MM.1S (cell line): ENCODE measurements around the gene COPG1.

Experiments used
- EZH2 ChIP-seq: fragments of 300-600 bp; sonication (generic); optimal IDR thresholded peaks from 2 replicates; pipeline ENCODE3; 2017; ENCODE audit warnings: low read depth, mild to moderate bottlenecking, antibody characterized with exemption, low read length, mixed read lengths
- TF ChIP-seq, protein P1 (sequence below): fragments of 300-600 bp; sonication (generic); IDR thresholded peaks from 2 replicates; pipeline ENCODE4 v1.5.1; 2016; ENCODE audit warnings: antibody characterized with exemption, low read length, mixed read lengths

DNA sequence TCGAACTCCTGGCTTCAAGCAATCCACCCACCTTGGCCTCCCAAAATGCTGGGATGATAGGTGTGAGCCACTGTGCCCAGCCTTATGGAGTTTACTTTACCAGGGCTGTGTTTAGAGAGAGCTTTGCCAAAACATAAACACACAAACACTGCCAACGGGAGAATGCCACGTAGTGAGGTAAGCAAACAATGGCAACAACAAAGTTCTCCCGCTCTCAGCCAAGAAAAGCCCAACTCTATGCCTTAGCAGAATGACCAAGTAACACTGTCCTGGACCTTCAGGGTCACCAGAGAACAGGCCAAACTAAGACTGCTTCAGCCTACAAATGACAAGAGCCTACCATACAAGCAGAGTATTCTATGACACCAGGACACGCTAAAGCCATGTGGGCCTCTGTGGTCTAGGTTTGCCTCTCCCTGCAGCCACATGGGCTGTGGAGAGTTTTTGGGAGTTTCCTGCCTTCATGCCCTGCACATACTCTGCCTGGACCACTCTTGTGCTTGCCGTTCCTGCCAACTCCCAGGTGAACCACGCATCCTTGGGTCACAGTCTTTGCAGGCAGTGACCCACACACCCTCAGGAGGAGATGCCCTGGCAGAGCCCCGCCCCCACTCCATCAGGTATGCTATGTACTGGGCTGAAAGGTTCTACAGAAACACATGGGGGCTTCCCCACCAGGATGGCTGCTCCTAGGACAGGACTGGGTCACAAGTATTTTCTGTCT lies 44.1 kb upstream of the COPG1 start:
- no peak for TF ChIP-seq EZH2
- TF ChIP-seq, protein P1, sequence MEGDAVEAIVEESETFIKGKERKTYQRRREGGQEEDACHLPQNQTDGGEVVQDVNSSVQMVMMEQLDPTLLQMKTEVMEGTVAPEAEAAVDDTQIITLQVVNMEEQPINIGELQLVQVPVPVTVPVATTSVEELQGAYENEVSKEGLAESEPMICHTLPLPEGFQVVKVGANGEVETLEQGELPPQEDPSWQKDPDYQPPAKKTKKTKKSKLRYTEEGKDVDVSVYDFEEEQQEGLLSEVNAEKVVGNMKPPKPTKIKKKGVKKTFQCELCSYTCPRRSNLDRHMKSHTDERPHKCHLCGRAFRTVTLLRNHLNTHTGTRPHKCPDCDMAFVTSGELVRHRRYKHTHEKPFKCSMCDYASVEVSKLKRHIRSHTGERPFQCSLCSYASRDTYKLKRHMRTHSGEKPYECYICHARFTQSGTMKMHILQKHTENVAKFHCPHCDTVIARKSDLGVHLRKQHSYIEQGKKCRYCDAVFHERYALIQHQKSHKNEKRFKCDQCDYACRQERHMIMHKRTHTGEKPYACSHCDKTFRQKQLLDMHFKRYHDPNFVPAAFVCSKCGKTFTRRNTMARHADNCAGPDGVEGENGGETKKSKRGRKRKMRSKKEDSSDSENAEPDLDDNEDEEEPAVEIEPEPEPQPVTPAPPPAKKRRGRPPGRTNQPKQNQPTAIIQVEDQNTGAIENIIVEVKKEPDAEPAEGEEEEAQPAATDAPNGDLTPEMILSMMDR, result no peak
